ENCODE data around the gene ST7L.

The ST7L gene

GRCh38 chr1:112514901-112515300, 104.0 kb downstream of the ST7L start:
- TF ChIP-seq EZH2phosphoT487 (IDR thresholded peaks at IDR 0.05; ENCODE audit: low read depth): no peak
- TF ChIP-seq, protein P1, sequence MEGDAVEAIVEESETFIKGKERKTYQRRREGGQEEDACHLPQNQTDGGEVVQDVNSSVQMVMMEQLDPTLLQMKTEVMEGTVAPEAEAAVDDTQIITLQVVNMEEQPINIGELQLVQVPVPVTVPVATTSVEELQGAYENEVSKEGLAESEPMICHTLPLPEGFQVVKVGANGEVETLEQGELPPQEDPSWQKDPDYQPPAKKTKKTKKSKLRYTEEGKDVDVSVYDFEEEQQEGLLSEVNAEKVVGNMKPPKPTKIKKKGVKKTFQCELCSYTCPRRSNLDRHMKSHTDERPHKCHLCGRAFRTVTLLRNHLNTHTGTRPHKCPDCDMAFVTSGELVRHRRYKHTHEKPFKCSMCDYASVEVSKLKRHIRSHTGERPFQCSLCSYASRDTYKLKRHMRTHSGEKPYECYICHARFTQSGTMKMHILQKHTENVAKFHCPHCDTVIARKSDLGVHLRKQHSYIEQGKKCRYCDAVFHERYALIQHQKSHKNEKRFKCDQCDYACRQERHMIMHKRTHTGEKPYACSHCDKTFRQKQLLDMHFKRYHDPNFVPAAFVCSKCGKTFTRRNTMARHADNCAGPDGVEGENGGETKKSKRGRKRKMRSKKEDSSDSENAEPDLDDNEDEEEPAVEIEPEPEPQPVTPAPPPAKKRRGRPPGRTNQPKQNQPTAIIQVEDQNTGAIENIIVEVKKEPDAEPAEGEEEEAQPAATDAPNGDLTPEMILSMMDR (IDR thresholded peaks at IDR 0.05; ENCODE audit: low read depth, low read length): no peak
- Histone ChIP-seq H3K27ac (ENCODE audit: low read length) (no peak overlapping the region), H3K9ac (ENCODE audit: low read length) (no peak overlapping the region), H4K20me1 (ENCODE audit: insufficient read depth, low read length) (no peaks in the 10 kb centered on the region), H3K36me3 (replicated peaks; ENCODE audit: low read depth, low read length) (no peaks in the 10 kb centered on the region), H3K79me2 (ENCODE audit: low read length) (no peaks in the 10 kb centered on the region), H3K9me3 (ENCODE audit: insufficient read depth, low read length) (no peaks in the 10 kb centered on the region), H2AFZ (ENCODE audit: low read depth, low read length) (no peak overlapping the region), H3K4me2 (ENCODE audit: low read length) (no peak overlapping the region), H3K4me1 (ENCODE audit: low read length) (no peaks in the 10 kb centered on the region), H3K27me3 (ENCODE audit: low read depth, low read length) (no peaks in the 10 kb centered on the region), H3K4me3 (ENCODE audit: low read length) (no peak overlapping the region)

GRCh38 chr1:112513112-112513870, 105.7 kb downstream of the ST7L start:
- no peak for TF ChIP-seq EZH2phosphoT487 (IDR thresholded peaks at IDR 0.05; ENCODE audit: low read depth)
- TF ChIP-seq, protein P1 (IDR thresholded peaks at IDR 0.05; ENCODE audit: low read depth, low read length): no peak
- Histone ChIP-seq H3K36me3 (replicated peaks; ENCODE audit: low read depth, low read length) (no peaks in the 10 kb centered on the region), H2AFZ (ENCODE audit: low read depth, low read length) (no peak overlapping the region), H3K79me2 (ENCODE audit: low read length) (no peaks in the 10 kb centered on the region), H3K27me3 (ENCODE audit: low read depth, low read length) (no peaks in the 10 kb centered on the region), H3K27ac (ENCODE audit: low read length) (no peak overlapping the region), H3K4me3 (ENCODE audit: low read length) (no peak overlapping the region), H4K20me1 (ENCODE audit: insufficient read depth, low read length) (no peaks in the 10 kb centered on the region), H3K9ac (ENCODE audit: low read length) (no peak overlapping the region), H3K4me2 (ENCODE audit: low read length) (no peak overlapping the region), H3K9me3 (ENCODE audit: insufficient read depth, low read length) (no peaks in the 10 kb centered on the region), H3K4me1 (ENCODE audit: low read length) (no peaks in the 10 kb centered on the region)

GRCh38 chr1:112511897-112512296, 107.0 kb downstream of the ST7L start:
- Histone ChIP-seq H3K4me1 (ENCODE audit: low read length) (no peaks in the 10 kb centered on the region), H3K9me3 (ENCODE audit: insufficient read depth, low read length) (no peaks in the 10 kb centered on the region), H3K9ac (ENCODE audit: low read length) (no peak overlapping the region), H2AFZ (ENCODE audit: low read depth, low read length) (no peak overlapping the region), H3K27ac (ENCODE audit: low read length) (no peak overlapping the region), H4K20me1 (ENCODE audit: insufficient read depth, low read length) (no peaks in the 10 kb centered on the region), H3K4me3 (ENCODE audit: low read length) (no peak overlapping the region), H3K27me3 (ENCODE audit: low read depth, low read length) (no peaks in the 10 kb centered on the region), H3K4me2 (ENCODE audit: low read length) (no peak overlapping the region), H3K36me3 (replicated peaks; ENCODE audit: low read depth, low read length) (no peaks in the 10 kb centered on the region), H3K79me2 (ENCODE audit: low read length) (no peaks in the 10 kb centered on the region)
- no peak for TF ChIP-seq EZH2phosphoT487 (IDR thresholded peaks at IDR 0.05; ENCODE audit: low read depth)
- TF ChIP-seq, protein P1 (IDR thresholded peaks at IDR 0.05; ENCODE audit: low read depth, low read length): no peak

- no peak overlapping the region for H3K4me2 ChIP-seq (ENCODE audit: low read length)
- no peak overlapping the region for H3K4me3 ChIP-seq (ENCODE audit: low read length)
- H3K27me3 ChIP-seq (ENCODE audit: low read depth, low read length): no peaks in the 10 kb centered on the region
- no peaks in the 10 kb centered on the region for H3K4me1 ChIP-seq (ENCODE audit: low read length)
- no peaks in the 10 kb centered on the region for H3K9me3 ChIP-seq (ENCODE audit: insufficient read depth, low read length)
- no peak overlapping the region for H3K27ac ChIP-seq (ENCODE audit: low read length)
- no peaks in the 10 kb centered on the region for H3K36me3 ChIP-seq (replicated peaks; ENCODE audit: low read depth, low read length)
- H3K79me2 ChIP-seq (ENCODE audit: low read length): no peaks in the 10 kb centered on the region
- H3K9ac ChIP-seq (ENCODE audit: low read length): no peak overlapping the region
- TF ChIP-seq, protein P1 (IDR thresholded peaks at IDR 0.05; ENCODE audit: low read depth, low read length): no peak
- no peak for TF ChIP-seq EZH2phosphoT487 (IDR thresholded peaks at IDR 0.05; ENCODE audit: low read depth)
- H4K20me1 ChIP-seq (ENCODE audit: insufficient read depth, low read length): no peaks in the 10 kb centered on the region
- no peak overlapping the region for H2AFZ ChIP-seq (ENCODE audit: low read depth, low read length)
Measured at GRCh38 chr1:112510340-112510739, 108.6 kb downstream of the ST7L start.
